HepG2 (cell line): ENCODE measurements around the gene PAN2. TPM values are rescaled to one million over a fixed set of nuclear protein-coding genes. Genes with fewer than 3 reads are reported as not detected.

Source experiments
- ADNP ChIP-seq: sonication (generic); formaldehyde crosslinking; IDR thresholded peaks from 2 replicates; pipeline ENCODE4 v1.4.0; 2020; ENCODE audit warnings: missing genetic modification reagents
- CBX5 ChIP-seq: sonication (generic); formaldehyde crosslinking; IDR thresholded peaks from 2 replicates; pipeline ENCODE4 v1.4.0; 2020; ENCODE audit warnings: missing genetic modification reagents, borderline replicate concordance
- HMG20A ChIP-seq: IDR thresholded peaks from 2 replicates; pipeline ENCODE4 v1.6.1; 2016; ENCODE audit warnings: borderline replicate concordance
- KDM6A ChIP-seq: IDR thresholded peaks from 2 replicates; pipeline ENCODE4 v1.6.1; 2016; ENCODE audit warnings: low read depth
- NCOA5 ChIP-seq: sonication (generic); formaldehyde crosslinking; IDR thresholded peaks from 2 replicates; pipeline ENCODE4 v1.4.0; 2020; ENCODE audit warnings: missing genetic modification reagents
- NR2C2 ChIP-seq: sonication (generic); formaldehyde crosslinking; IDR thresholded peaks from 2 replicates; pipeline ENCODE4 v1.4.0; 2020; ENCODE audit warnings: missing genetic modification reagents, mild to moderate bottlenecking, moderate library complexity, borderline replicate concordance
- SMC3 ChIP-seq: IDR thresholded peaks from 2 replicates; pipeline ENCODE4 v1.6.1; 2011; ENCODE audit warnings: low read length, improper control_type of control experiment
- SRSF9 ChIP-seq: fragments of 200-400 bp; formaldehyde crosslinking; IDR thresholded peaks from 2 replicates; pipeline ENCODE4 v1.6.1; 2018; ENCODE audit warnings: borderline replicate concordance, mild to moderate bottlenecking, low read depth, low read length; ENCODE audit not compliant: insufficient read depth, poor library complexity, severe bottlenecking
- TMF1 ChIP-seq: sonication (generic); formaldehyde crosslinking; IDR thresholded peaks from 2 replicates; pipeline ENCODE4 v1.8.1; 2022; ENCODE audit warnings: low read depth, missing genetic modification reagents
- ZNF234 ChIP-seq: sonication (generic); formaldehyde crosslinking; conservative IDR thresholded peaks from 2 replicates; pipeline ENCODE4 v1.5.1; 2020; ENCODE audit warnings: mild to moderate bottlenecking, missing genetic modification reagents
- ZNF567 ChIP-seq: sonication (generic); formaldehyde crosslinking; IDR thresholded peaks from 2 replicates; pipeline ENCODE4 v1.8.1; 2023; ENCODE audit warnings: mild to moderate bottlenecking, missing genetic modification reagents, borderline replicate concordance
- ZNF709 ChIP-seq: sonication (generic); formaldehyde crosslinking; IDR thresholded peaks from 2 replicates; pipeline ENCODE4 v1.5.0; 2020; ENCODE audit warnings: mild to moderate bottlenecking, missing genetic modification reagents
- ZNF788 ChIP-seq: sonication (generic); formaldehyde crosslinking; IDR thresholded peaks from 2 replicates; pipeline ENCODE4 v1.5.0; 2020; ENCODE audit warnings: mild to moderate bottlenecking, missing genetic modification reagents, borderline replicate concordance
- ZSCAN31 ChIP-seq: sonication (generic); formaldehyde crosslinking; IDR thresholded peaks from 2 replicates; pipeline ENCODE4 v1.5.0; 2020; ENCODE audit warnings: low read depth, mild to moderate bottlenecking, missing genetic modification reagents
- polyA plus RNA-seq, 8 experiments: library from polyadenylated mRNA; depleted of rRNA in 3 of 8; stranded (reverse) in 7 of 8; unstranded in 1 of 8; fragments of >200 nt; fragmentation: Illumina TruSeq in 4 of 8; extraction: Trizol in 4 of 8; gene quantifications; 2 replicates each; pipeline versions ENCODE4 v1.2.1 to v1.2.3, GENCODE V29; 2011 to 2016; ENCODE audit warnings: low read depth in 4 of 8, missing spikeins in 1 of 8, mixed read lengths in 1 of 8; ENCODE audit not compliant: insufficient read depth in 1 of 8
- total RNA-seq, 5 experiments: library from RNA; depleted of rRNA; stranded (reverse); fragments of >200 nt; fragmentation: Illumina TruSeq; extraction: Trizol; gene quantifications; 2 replicates each; pipeline ENCODE4 v1.2.3, GENCODE V29; 2016; ENCODE audit warnings: low read depth in 1 of 5
- TF ChIP-seq, protein P1 (sequence below): sonication (generic); formaldehyde crosslinking; IDR thresholded peaks from 2 replicates; pipeline ENCODE4 v1.5.1; 2020; ENCODE audit warnings: missing genetic modification reagents, mild to moderate bottlenecking, borderline replicate concordance
- TF ChIP-seq, protein P2 (sequence below): sonication (generic); formaldehyde crosslinking; IDR thresholded peaks from 2 replicates; pipeline ENCODE4 v1.4.0; 2020; ENCODE audit warnings: missing genetic modification reagents, borderline replicate concordance
- TF ChIP-seq, protein P3 (sequence below): sonication (generic); formaldehyde crosslinking; IDR thresholded peaks from 2 replicates; pipeline ENCODE4 v1.4.0; 2020; ENCODE audit warnings: mild to moderate bottlenecking, missing genetic modification reagents
- TF ChIP-seq, protein P4 (sequence below): sonication (generic); formaldehyde crosslinking; IDR thresholded peaks from 2 replicates; pipeline ENCODE4 v1.8.1; 2023; ENCODE audit warnings: mild to moderate bottlenecking, missing genetic modification reagents
- TF ChIP-seq, protein P5 (sequence below): sonication (generic); formaldehyde crosslinking; conservative IDR thresholded peaks from 2 replicates; pipeline ENCODE4 v1.4.0; 2020; ENCODE audit warnings: missing genetic modification reagents

The PAN2 gene
- total and polyA plus RNA-seq, 2 of the 13 experiments (the other 11 are each of a cell fraction or from before 2014, with no cell fraction given), result 27.2 to 61.1 TPM

DNA sequence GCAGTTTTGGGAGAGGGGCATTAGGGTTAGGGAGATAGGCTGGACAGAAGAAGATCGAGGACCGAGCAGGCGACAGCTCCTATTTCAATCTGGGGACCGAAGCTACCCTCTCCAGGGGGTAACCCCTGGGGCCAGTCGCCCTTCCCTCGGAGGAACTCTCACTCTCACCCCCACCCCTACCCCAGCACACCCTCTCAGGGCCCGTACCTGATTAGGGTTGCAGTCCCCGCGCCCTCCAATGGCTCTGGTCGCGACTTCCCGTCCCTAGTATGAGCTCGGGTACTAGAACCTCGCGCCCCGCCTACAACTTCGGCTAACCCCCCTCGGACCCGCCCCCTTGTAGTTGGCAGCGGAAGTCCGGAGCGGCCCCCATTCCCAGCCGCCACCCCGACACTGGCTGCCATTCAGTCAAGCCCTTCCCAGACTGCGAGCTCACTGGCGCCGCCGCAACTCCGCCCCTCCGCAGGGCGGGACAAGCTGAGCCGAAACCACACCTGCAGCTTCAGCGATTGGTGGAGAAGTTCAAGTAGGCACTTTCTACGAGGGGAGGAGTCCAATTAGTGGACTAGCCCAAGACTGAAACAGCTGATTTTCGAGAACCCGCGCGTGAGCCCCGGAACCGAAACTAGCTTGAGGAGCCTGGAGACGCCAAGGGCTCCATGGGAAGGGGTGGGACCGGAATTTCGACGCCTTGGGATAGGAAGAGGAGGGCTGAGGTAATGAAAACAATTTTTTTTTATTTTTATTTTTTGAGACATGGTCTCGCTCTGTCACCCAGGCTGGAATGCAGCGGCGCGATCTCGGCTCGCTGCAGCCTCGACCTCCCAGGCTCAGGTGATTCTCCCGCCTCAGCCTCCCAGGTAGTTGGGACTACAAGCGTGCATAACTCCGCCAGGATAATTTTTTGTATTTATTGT, 26.3 kb upstream of the PAN2 start, which contains the start of gene STAT2 (continued):
- TF ChIP-seq, protein P1, sequence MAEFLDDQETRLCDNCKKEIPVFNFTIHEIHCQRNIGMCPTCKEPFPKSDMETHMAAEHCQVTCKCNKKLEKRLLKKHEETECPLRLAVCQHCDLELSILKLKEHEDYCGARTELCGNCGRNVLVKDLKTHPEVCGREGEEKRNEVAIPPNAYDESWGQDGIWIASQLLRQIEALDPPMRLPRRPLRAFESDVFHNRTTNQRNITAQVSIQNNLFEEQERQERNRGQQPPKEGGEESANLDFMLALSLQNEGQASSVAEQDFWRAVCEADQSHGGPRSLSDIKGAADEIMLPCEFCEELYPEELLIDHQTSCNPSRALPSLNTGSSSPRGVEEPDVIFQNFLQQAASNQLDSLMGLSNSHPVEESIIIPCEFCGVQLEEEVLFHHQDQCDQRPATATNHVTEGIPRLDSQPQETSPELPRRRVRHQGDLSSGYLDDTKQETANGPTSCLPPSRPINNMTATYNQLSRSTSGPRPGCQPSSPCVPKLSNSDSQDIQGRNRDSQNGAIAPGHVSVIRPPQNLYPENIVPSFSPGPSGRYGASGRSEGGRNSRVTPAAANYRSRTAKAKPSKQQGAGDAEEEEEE (CRISPR knock-in tag), result no peak
- TF ChIP-seq ZNF234 (CRISPR knock-in tag) (no peak), CBX5 (CRISPR knock-in tag) (no peak; the same call in 1 of the 2 replicates), SMC3 (no peak), ZSCAN31 (no peak), ADNP (no peak), NCOA5 (CRISPR knock-in tag) (no peak), TMF1 (CRISPR knock-in tag) (no peak), SRSF9 (no peak), ZNF709 (no peak), ZNF567 (CRISPR knock-in tag) (no peak), KDM6A (CRISPR knock-in tag) (no peak), NR2C2 (CRISPR knock-in tag) (peak; percentile 82; the same call in 1 of the 2 replicates), HMG20A (0 out of 2 replicates have a peak, but pooled peaks have one; percentile 12), ZNF788 (CRISPR knock-in tag) (no peak; the same call in 1 of the 2 replicates)
- TF ChIP-seq, protein P2, sequence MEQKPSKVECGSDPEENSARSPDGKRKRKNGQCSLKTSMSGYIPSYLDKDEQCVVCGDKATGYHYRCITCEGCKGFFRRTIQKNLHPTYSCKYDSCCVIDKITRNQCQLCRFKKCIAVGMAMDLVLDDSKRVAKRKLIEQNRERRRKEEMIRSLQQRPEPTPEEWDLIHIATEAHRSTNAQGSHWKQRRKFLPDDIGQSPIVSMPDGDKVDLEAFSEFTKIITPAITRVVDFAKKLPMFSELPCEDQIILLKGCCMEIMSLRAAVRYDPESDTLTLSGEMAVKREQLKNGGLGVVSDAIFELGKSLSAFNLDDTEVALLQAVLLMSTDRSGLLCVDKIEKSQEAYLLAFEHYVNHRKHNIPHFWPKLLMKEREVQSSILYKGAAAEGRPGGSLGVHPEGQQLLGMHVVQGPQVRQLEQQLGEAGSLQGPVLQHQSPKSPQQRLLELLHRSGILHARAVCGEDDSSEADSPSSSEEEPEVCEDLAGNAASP (CRISPR knock-in tag), result 0 out of 2 replicates have a peak, but pooled peaks have one; percentile 19
- TF ChIP-seq, protein P3, sequence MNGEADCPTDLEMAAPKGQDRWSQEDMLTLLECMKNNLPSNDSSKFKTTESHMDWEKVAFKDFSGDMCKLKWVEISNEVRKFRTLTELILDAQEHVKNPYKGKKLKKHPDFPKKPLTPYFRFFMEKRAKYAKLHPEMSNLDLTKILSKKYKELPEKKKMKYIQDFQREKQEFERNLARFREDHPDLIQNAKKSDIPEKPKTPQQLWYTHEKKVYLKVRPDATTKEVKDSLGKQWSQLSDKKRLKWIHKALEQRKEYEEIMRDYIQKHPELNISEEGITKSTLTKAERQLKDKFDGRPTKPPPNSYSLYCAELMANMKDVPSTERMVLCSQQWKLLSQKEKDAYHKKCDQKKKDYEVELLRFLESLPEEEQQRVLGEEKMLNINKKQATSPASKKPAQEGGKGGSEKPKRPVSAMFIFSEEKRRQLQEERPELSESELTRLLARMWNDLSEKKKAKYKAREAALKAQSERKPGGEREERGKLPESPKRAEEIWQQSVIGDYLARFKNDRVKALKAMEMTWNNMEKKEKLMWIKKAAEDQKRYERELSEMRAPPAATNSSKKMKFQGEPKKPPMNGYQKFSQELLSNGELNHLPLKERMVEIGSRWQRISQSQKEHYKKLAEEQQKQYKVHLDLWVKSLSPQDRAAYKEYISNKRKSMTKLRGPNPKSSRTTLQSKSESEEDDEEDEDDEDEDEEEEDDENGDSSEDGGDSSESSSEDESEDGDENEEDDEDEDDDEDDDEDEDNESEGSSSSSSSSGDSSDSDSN, result peak; percentile 62; the same call in 1 of the 2 replicates
- TF ChIP-seq, protein P4, sequence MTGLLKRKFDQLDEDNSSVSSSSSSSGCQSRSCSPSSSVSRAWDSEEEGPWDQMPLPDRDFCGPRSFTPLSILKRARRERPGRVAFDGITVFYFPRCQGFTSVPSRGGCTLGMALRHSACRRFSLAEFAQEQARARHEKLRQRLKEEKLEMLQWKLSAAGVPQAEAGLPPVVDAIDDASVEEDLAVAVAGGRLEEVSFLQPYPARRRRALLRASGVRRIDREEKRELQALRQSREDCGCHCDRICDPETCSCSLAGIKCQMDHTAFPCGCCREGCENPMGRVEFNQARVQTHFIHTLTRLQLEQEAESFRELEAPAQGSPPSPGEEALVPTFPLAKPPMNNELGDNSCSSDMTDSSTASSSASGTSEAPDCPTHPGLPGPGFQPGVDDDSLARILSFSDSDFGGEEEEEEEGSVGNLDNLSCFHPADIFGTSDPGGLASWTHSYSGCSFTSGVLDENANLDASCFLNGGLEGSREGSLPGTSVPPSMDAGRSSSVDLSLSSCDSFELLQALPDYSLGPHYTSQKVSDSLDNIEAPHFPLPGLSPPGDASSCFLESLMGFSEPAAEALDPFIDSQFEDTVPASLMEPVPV (CRISPR knock-in tag), result 0 out of 2 replicates have a peak, but pooled peaks have one; percentile 25
- TF ChIP-seq, protein P5, sequence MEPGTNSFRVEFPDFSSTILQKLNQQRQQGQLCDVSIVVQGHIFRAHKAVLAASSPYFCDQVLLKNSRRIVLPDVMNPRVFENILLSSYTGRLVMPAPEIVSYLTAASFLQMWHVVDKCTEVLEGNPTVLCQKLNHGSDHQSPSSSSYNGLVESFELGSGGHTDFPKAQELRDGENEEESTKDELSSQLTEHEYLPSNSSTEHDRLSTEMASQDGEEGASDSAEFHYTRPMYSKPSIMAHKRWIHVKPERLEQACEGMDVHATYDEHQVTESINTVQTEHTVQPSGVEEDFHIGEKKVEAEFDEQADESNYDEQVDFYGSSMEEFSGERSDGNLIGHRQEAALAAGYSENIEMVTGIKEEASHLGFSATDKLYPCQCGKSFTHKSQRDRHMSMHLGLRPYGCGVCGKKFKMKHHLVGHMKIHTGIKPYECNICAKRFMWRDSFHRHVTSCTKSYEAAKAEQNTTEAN (CRISPR knock-in tag), result peak; percentile 30; the same call in 1 of the 2 replicates
